NCI-H345 treated with DMSO at 0.1 percent for 48 hours (cell line): ENCODE data around the gene USP40.
"Not testable (repeated sequence)": the region's sequence is repeated elsewhere in the genome, so short reads cannot be mapped to it uniquely, and the experiment has no call there.

Experiments used
- DNase-seq: peaks from one replicate; lab custom pipeline; 2025; ENCODE audit not compliant: unreplicated experiment; lab: John Stamatoyannopoulos, UW

The USP40 gene, protein sequence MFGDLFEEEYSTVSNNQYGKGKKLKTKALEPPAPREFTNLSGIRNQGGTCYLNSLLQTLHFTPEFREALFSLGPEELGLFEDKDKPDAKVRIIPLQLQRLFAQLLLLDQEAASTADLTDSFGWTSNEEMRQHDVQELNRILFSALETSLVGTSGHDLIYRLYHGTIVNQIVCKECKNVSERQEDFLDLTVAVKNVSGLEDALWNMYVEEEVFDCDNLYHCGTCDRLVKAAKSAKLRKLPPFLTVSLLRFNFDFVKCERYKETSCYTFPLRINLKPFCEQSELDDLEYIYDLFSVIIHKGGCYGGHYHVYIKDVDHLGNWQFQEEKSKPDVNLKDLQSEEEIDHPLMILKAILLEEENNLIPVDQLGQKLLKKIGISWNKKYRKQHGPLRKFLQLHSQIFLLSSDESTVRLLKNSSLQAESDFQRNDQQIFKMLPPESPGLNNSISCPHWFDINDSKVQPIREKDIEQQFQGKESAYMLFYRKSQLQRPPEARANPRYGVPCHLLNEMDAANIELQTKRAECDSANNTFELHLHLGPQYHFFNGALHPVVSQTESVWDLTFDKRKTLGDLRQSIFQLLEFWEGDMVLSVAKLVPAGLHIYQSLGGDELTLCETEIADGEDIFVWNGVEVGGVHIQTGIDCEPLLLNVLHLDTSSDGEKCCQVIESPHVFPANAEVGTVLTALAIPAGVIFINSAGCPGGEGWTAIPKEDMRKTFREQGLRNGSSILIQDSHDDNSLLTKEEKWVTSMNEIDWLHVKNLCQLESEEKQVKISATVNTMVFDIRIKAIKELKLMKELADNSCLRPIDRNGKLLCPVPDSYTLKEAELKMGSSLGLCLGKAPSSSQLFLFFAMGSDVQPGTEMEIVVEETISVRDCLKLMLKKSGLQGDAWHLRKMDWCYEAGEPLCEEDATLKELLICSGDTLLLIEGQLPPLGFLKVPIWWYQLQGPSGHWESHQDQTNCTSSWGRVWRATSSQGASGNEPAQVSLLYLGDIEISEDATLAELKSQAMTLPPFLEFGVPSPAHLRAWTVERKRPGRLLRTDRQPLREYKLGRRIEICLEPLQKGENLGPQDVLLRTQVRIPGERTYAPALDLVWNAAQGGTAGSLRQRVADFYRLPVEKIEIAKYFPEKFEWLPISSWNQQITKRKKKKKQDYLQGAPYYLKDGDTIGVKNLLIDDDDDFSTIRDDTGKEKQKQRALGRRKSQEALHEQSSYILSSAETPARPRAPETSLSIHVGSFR

DNA sequence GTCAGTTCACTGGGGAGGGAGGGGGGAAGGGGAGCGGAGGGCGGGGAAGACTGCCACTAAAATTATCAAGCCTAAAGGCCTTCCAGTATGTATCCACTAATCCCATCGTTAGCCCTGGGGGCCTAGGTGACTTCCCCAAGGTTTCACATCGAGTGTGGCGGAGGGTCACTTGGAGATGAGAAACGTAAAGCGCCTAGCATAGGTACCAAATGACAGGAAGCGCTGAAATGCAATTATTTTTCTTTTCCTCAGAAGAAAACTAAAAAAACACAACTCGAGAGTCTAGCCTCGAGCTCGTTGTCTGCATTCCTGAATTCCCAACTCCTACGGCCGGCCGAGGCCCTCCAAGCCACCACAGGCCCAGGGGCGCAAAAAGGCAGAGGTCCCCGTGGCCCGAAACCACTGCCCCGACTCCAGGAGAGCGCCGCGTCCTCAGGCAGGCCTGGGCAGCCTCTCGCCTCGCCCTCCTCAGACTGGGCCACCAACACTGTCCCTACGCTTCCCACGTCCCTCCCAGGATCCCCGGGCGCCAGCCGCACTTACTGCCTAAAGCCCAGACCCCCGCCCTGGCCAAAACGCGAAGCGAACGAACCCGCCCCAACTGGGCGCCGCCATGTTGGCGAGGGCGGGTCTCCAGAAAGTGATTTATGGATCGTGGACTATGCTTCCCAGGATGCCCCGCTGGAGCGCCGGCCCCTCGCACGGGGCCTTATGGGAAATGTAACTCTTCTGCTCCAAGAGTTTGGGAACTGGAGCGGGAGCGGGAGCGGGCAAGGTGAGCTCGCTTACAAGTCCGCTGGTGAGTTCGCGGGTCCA lies at the start of gene USP40:
USP40 (minus strand) TSS at position 642 of the 816 bp plus-strand sequence. CDS start 1,228 bp downstream, outside the sequence.
- DNase-seq: peak; percentile 96

DNA sequence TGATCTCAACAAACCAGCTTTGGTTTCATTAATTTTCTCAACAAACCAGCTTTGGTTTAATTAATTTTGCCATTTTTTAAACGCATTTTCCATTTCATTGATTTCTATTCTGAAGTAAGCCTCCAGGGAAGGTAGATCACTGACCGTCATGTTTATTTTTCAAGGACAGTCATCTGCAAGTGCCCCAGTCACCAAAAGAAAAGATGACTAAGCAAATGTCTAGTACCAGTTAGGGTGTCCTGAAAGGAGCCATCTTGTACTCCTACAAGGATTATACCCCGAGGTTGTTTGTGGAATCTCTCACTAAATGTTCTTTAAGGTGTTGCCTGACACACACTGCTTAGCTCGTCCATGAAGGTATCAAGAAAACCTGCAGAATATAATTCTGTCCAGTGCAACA lies 44.7 kb upstream of the USP40 start:
- DNase-seq: no peak

DNA sequence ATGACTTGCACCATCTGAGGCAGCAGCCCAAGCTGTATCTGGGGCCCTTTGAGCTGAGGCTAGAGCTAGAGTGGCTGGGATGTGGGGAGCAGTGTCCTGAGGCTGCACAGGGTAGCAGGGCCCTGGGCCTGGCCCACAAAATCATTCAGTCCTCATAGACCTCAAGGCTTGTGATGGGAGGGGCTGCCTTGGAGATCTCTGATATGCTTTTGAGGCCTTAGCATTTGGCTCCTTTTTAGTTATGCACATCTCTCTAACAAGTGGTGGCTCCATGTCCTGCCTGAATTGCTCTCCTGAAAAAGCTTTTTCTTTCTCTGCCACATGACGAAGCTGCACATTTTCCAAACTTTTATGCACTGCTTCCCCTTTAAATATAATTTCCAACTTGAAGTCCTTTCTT lies 39.1 kb upstream of the USP40 start:
- no peak for DNase-seq

DNA sequence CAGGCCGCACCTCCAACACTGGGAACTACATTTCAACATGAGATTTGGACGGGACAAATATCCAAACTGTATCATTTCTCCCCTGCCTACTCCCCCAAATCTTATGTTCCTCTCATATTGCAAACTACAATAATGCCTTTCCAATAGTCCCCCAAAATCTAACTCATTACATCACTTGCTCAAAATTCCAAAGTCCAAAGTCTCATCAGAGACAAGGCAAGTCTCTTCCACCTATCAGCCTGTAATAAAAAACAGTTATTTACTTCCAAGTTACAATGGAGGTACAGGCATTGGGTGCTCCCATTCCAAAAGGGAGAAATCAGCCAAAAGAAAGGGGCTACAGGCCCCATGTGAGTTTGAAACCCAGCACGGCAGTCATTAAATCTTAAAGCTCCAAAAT lies 38.2 kb upstream of the USP40 start:
- no peak for DNase-seq

DNA sequence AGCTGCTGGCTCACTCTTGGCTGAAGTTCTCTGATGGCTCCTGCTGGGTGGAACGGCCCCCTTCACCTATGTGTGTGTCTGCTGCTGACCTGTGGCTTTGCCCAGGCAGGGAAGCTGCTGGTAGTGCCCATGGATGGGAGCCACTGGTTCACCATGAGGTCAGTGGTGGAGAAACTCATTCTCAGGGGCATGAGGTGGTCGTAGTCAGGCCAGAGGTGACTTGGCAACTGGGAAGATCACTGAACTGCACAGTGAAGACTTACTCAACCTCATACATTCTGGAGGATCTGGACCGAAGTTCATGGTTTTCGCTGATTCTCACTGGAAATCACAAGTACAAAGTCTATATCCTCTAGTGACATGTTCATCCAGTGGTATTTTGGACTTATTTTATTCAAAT lies 36.9 kb upstream of the USP40 start:
- no peak for DNase-seq

DNA sequence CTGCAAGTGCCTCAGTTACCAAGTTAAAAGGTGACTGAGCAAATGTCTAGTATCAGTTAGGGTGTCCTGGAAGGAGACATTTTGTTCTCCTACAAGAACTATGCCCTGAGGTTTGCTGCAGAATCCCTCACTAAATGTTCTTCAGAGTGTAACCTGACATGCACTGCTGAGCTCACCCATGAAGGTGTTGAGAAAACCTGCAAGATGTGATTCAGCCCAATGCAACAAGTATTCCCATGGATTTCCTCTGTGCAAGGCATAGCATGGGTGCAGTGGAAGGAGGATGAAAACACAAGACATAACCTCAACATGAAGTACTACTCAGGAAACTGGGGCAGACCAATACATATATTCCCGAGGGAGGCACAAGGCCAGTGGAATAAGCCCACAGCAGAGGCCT lies 35.5 kb upstream of the USP40 start:
- DNase-seq: no peak

DNA sequence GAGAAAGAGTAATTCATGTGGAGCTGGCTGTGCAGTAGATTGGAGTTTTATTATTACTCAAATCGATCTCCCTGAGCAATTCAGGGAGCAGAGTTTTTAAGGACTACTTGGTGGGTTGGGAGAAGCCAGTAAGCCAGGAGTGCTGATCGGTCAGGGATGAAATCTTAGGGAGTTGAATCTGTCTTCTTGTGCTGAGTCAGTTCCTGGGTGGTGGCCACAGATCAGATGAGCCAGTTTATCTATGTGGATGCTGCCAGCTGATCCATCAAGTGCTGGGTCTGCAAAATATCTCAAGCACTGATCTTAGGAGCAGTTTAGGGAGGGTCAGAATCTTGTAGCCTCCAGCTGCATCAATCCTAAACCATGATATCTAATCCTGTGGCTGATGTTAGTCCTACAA lies 33.8 kb upstream of the USP40 start:
- no peak for DNase-seq

DNA sequence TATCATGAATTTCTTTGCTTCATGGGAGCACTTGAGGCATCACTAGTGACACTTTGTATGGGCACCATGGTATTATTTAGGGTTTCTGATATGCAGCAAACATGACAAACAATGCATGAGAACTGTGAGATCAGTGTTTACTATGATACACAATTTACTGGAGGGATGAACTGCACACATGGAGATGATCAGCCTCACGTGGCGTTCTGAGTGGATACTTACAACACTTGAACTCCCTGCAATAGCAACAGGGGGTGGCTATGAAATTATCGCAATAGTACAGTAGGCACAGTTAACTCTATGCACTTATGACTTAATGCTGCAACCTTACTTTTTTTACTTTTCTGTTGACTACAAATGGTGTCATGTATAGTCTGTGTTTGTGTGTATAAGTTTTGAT lies 32.4 kb upstream of the USP40 start:
- peak; percentile 39 for DNase-seq

DNA sequence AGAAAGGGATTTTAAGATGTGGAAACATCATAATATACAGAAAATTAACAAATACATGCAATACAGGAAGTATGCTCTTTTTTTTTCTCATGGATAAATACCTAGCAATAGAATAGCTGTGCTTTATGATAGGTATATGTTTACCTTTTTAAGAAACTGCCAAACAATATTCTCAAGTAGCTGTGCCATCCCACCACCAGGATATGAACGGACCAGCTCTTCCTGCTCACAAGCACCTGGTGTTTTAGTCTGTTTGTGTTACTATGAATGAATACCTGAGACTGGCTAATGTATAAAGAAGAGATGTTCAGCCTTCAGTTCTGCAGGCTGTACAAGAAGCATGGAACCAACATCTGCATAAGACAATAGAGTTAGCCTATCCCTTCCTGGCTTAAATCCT lies 30.9 kb upstream of the USP40 start:
- DNase-seq: no peak

DNA sequence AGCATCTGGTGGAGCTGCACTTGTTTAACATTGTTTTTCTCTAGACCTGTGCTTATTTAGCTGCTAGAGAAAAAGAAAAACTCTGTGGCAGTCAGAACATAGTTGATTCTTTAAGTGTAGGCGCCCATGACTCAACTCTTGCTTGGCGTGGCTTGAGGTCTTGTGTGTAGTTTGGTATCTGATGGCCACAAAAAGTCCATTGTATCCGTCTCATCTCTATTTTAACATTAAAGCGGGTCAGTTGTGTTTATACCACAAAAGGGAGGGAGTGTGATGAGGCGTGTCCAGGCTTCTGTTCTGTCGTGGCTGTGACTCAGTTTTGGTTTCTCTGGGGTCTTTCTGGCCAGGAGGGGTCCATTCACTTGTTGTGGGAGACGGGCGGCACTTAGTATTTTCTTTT lies 26.6 kb upstream of the USP40 start:
- no peak for DNase-seq

DNA sequence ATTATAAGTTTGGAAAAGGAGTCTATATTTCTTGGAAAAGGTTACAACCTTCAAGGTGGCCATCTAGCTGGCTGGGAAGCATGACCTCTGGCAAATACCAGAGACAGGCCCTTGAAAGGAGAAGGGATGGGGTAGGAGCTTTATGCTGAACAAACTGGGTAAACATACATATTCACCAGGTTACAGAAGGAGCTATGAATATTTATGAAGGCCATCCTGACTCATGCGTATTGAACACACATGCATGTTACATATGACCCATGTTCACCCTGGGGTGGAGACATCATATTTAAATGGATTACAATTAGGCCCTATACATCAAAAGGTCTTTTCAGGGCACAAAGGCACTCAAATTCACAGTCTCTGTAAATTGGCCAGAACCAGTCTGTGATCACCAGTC lies 26.1 kb upstream of the USP40 start:
- not testable (repeated sequence) for DNase-seq

DNA sequence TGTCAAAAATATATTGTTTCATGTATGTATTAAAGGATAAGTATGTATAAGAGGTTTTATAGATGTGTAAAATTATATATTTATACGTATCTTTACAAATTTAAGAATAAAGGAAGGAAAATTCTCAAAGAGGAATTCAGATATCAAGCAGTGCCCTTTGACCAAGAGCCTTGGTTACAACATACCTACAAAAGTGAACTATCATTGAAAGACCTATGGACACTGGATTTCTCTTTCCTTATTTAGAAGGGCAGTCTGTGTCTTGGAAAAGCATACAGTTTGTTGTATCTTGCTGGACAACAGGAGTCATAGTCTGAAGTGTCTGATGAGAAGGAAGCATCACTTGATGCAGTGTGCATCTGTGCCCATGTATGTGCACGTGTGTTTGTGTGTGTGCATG lies 21.8 kb upstream of the USP40 start:
- no peak for DNase-seq

DNA sequence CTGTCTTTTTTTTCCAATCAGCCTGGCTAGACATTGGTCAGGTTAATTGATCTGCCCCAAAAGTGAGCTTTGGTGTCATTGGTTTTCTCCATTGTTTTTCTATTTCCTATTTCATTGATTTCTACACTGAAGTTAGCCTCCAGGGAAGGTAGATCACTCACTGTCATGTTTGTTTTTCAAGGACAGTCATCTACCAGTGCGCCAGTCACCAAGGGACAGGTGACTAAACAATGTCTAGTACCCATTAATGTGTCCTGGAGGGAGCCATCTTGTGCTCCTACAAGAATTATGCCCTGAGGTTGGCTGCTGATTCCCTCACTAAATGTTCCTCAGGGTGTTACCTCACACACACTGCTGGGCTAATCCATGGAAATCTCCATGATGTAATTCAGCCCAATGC lies 17.6 kb upstream of the USP40 start:
- DNase-seq: no peak

DNA sequence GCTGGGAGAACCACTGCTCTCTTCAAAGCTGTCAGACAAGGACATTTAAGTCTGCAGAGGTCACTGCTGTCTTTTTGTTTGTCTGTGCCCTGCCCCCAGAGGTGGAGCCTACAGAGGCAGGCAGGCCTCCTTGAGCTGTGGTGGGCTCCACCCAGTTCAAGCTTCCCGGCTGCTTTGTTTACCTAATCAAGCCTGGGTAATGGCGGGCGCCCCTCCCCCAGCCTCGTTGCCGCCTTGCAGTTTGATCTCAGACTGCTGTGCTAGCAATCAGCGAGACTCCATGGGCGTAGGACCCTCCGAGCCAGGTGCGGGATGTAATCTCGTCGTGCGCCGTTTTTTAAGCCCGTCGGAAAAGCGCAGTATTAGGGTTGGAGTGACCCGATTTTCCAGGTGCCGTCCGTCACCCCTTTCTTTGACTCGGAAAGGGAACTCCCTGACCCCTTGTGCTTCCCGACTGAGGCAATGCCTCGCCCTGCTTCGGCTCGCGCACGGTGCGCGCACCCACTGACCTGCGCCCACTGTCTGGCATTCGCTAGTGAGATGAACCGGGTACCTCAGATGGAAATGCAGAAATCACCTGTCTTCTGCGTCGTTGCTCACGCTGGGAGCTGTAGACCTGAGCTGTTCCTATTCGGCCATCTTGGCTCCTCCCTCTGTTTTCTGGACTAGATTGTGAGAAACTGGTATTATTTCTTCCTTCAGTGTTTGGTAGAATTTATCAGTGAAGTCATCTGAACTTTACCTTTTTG lies 16.8 kb upstream of the USP40 start:
- DNase-seq: not testable (repeated sequence)

DNA sequence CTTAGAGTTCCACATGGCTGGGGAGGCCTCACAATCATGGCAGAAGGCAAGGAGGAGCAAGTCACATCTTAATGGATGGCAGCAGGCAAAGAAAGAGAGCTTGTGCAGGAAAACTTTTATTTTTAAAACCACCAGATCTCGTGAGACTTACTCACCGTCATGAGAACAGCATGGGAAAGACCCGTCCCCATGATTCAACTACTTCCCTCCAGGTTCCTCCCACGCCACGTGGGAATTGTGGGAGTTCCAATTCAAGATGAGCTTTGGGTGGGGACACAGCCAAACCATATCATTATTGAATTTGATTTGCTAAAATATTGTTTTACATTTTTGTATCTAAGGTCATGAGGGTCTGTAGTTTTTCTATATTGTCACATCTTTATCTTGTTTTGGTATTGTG lies 10.8 kb upstream of the USP40 start:
- DNase-seq: not testable (repeated sequence)

DNA sequence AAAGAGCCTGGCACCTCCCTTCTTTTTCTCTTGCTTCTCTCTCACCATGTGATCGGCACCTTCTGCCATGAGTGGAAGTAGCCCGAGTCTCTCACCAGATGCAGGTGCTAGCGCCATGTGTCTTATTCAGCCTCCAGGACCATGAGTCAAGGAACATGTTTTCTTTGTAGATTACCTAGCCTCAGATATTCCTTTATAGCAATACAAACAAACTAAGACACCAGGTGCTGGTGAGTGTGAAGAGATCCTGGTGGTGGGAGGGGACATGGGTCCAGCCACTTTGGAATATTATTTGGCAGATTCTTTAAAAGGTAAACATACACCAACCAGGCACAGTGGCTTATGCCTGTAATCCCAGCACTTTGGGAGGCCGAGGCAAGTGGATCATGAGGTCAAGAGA lies 5.9 kb upstream of the USP40 start:
- no peak for DNase-seq

DNA sequence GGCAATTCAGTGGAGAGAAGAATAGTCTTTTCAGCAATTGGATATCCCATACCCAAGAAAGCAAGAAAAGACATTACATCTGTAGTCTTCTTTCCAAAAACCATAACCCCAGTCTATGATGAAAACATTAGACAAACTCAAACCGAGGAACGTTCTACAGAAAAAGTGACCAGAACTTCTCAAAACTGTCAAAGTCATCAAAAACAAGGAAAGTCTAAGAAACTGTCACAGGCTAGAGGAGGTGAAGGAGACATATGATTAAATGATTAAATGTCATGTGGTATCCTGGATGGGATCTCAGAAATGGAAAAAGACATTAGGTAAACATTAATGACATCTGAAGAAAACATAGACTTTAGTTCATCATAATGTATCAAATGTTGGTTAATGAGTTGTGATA lies 4.9 kb upstream of the USP40 start:
- DNase-seq: no peak

DNA sequence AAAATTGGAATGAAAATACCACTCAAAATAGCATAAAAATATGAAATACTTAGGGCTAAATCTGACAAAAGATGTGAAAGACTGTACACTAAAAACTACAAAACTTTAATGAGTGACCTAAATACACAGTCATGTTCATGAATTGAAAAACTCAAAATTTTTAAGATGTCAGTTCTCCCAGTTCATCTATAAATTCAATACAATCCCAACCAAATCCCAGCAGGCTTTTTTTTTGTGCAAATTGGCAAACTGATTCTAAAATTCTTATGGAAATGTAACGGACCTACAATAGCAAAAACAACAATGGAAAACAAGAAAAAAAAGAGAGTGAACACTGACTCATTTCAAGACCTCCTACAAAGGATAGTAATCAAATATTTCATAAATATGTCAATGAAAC lies 4.4 kb upstream of the USP40 start:
- DNase-seq: no peak

DNA sequence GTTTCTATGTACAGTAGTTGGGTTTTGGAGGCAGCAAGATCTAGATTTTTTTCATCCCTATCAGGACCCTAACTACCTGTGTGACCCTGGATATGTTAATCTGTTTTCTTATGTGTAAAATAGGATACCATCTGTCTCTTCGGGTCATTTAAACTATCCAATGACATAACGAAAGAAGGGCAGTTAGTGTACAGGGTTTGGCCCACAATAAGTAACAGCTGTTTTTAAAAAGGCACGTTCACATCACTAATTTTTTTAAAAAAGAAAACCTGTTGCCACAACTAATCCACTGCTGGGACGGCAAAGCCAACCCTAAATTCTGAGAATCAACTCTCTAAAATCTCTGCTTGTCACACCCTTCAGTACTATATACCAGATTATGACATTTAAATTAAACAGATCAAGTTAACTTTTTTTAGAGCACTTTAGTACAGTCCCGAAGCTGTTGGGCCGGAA lies 869 bp downstream of the USP40 start:
- DNase-seq: no peak
